Measurements from ENCODE around the gene ADO. TPM values are rescaled to one million over a fixed set of nuclear protein-coding genes. Genes with fewer than 3 reads are reported as not detected.

ADO gene
- 10 to 100 TPM; 11.6 to 31.6 (median 27.1) TPM for total RNA-seq

DNA sequence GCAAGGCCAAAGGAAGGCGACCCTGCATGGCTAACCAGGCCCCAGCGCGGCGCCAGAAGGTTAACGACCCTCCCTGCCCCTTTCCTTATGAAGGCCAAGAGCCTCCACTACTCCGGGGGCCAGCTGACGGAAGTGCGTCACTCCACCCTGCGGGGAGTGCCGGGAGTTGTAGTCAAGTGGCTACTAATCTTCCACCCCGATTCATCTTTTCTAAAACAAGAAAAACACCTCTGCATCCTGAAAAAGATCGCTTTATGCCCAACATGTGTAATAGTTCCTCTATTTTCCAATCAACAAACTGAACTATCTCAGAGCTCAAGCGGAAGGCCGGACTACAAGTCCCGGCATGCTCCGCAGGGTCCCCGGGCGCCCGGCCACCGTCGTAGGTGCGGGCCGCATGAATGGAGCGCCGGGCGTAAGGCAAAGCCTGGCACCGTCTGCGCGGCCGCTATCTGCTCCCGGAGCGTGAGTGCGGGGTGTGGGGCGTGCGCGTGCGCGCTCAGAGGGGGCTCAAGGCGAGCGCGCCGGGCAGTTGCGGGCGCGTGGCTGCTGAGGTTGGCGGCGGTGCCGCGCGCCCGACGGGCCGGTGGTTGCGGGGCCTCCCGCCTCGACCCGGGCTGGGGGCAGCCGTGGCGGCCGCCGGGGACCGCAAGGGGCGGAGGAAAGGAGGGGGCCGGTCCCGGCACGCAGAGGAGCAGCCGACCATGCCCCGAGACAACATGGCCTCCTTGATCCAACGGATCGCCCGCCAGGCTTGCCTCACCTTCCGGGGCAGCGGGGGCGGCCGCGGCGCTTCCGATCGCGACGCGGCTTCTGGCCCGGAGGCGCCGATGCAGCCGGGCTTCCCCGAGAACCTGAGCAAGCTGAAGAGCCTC, at the start of gene ADO:
TSS of gene ADO (plus strand) at position 365 of the 875 bp plus-strand sequence. CDS start at position 705, 340 bp downstream.
- in situ Hi-C loops (cut with MboI; ENCODE audit: low sequenced_read_pairs in 4 of 4) (loop anchor here in 3 of 4 donors (25.0 kb wide), 2 partner anchors 308 to 333 kb away; partner anchors contain the start of gene NRBF2 (in 1 of the 3)), intact Hi-C loops (cut with DNase I; ENCODE audit: low total_unique reads) (loop anchor here (1.0 to 10.0 kb wide), 4 partner anchors 12 to 910 kb away; partner anchors contain the start of genes ARID5B and EGR2)
- peaks cover 31 to 39% of the 10 kb centered on the region in 2 donors for H3K4me1 ChIP-seq
- ATAC-seq (peak; percentile 93), DNase-seq (peak; percentile 75 to 88)
- no peaks in the 10 kb centered on the region for H3K9me3 ChIP-seq
- no peaks in the 10 kb centered on the region for H3K36me3 ChIP-seq
- H3K27ac ChIP-seq: peak within 1 kb of the TSS; percentile 86 to 98 (median 95)
- peak within 1 kb of the TSS; percentile 69 to 86 (median 78) for H3K4me3 ChIP-seq
- TF ChIP-seq, protein P1, sequence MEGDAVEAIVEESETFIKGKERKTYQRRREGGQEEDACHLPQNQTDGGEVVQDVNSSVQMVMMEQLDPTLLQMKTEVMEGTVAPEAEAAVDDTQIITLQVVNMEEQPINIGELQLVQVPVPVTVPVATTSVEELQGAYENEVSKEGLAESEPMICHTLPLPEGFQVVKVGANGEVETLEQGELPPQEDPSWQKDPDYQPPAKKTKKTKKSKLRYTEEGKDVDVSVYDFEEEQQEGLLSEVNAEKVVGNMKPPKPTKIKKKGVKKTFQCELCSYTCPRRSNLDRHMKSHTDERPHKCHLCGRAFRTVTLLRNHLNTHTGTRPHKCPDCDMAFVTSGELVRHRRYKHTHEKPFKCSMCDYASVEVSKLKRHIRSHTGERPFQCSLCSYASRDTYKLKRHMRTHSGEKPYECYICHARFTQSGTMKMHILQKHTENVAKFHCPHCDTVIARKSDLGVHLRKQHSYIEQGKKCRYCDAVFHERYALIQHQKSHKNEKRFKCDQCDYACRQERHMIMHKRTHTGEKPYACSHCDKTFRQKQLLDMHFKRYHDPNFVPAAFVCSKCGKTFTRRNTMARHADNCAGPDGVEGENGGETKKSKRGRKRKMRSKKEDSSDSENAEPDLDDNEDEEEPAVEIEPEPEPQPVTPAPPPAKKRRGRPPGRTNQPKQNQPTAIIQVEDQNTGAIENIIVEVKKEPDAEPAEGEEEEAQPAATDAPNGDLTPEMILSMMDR (IDR thresholded peaks at IDR 0.05 in 4 of 5, conservative IDR thresholded peaks at IDR 0.05 in 1 of 5): no peak
- TF ChIP-seq POLR2A (IDR thresholded peaks at IDR 0.05): peak; percentile 72 to 82
- peaks cover 0 to 3% (median 0%) of the 10 kb centered on the region in 3 donors for H3K27me3 ChIP-seq

DNA sequence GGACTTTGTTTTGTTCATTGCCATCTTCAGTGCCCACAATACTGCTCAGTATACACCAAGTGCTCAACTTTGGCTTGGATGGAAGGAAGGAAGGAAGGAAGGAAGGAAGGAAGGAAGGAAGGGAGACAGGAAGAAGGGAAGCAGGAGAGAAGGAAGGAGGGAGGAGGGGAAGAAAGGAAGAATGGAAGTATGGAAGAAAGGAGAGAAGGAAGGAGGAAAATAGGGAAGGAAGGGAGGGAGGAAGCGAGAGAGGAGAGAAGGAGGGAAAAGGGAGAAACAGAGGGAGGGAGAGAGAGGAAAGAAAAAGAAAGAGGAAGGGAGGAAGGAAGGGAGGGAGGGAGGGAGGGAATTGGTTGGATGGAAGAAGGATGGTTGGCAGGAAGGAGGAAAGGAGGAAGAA, 49.6 kb upstream of the ADO start:
- no peak overlapping the region for H3K27ac ChIP-seq
- intact Hi-C loops (cut with DNase I; ENCODE audit: low total_unique reads): no loop called here
- no peaks in the 10 kb centered on the region for H3K9me3 ChIP-seq
- ATAC-seq (no peak), DNase-seq (no peak)
- no peaks in the 10 kb centered on the region for H3K36me3 ChIP-seq
- in situ Hi-C loops (cut with MboI; ENCODE audit: low sequenced_read_pairs in 4 of 4): no loop called here
- no peak for TF ChIP-seq POLR2A (IDR thresholded peaks at IDR 0.05)
- TF ChIP-seq, protein P1 (IDR thresholded peaks at IDR 0.05 in 4 of 5, conservative IDR thresholded peaks at IDR 0.05 in 1 of 5): no peak
- peaks cover 0 to 4% of the 10 kb centered on the region in 2 donors for H3K4me1 ChIP-seq
- H3K4me3 ChIP-seq: no peak overlapping the region
- H3K27me3 ChIP-seq: no peaks in the 10 kb centered on the region

DNA sequence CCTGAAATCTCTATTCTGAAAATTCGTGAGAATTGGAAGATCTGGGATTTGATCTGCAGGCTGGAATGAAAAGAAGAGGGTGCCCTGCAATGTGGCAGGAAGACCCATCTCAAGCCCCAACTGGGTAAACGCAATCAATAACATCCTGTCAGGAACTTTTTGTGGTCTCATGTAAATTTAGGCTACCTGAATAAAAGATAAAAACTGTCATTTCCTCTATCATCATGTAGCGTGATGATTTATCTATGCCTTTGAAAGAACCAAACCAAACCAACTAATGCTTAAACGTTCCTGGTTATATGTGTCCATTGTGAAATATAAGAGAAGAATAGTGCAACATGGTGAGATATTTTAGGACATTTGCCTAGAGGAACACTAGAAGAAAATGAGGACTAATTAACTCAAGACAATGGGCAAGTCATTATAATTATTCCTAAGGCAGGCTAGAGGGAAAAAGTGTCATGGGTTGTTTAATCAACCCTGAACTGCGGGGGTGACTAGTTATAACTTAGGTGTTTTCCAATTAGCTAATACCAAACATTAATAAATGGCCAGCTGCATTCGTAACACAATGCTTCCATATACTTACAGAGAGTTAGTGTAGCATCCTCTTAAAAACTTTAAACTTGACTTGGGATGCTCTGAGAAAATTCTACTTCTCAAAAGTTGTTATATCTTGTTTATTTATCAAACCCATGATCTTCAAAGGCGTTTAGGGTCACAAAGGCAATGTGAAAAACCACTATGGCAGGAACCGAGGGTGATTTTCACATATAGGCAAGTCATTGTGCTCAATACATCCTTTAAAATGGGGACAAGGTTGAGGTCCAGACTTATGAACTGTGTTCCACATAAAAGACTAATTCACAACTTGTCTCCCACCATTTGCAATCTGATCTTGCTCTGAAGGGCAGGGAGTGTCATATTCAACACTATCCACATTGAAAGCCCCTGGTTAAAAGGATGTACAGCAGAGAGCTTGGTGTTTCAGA, 48.6 kb upstream of the ADO start:
- Histone ChIP-seq H3K27me3 (no peaks in the 10 kb centered on the region), H3K27ac (no peak overlapping the region), H3K36me3 (no peaks in the 10 kb centered on the region), H3K4me1 (peaks cover 0 to 7% of the 10 kb centered on the region in 2 donors), H3K9me3 (no peaks in the 10 kb centered on the region), H3K4me3 (no peak overlapping the region)
- TF ChIP-seq, protein P1 (IDR thresholded peaks at IDR 0.05 in 4 of 5, conservative IDR thresholded peaks at IDR 0.05 in 1 of 5): no peak
- no peak for TF ChIP-seq POLR2A (IDR thresholded peaks at IDR 0.05)
- in situ Hi-C loops (cut with MboI; ENCODE audit: low sequenced_read_pairs in 4 of 4) (no loop called here), intact Hi-C loops (cut with DNase I; ENCODE audit: low total_unique reads) (no loop called here)
- DNase-seq (no peak), ATAC-seq (no peak)

DNA sequence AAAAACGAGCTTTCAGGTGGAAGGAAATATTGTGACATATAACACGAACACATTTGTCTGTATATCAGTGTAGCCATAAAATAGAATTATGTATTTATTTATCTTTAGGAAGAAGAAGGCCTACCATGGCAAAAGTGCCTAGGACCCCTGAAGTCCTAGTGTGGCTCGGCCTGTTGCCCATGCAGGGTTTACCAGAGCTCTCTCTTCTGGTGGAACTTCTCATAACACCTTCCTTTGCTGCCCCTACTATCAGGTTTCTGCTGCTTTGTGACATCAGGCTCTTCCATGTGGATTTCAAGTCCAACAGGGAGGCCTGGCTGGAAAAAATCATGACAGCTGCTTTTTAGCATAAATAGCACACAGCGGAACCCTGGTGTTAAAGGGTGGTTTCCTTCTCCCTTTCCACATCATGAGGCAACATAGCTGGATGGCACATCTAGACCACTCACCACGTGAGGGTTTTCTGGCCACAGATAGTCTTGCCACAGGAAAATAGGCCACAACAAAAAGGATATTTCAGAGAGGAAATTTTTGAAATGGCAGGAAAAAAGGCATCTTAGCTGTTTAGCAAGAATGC, 44.8 kb upstream of the ADO start:
- no peaks in the 10 kb centered on the region for H3K9me3 ChIP-seq
- ATAC-seq (no peak), DNase-seq (peak in 1 of 2 donors; percentile 18)
- no peak overlapping the region for H3K4me3 ChIP-seq
- H3K27me3 ChIP-seq: no peaks in the 10 kb centered on the region
- no peak for TF ChIP-seq POLR2A (IDR thresholded peaks at IDR 0.05)
- TF ChIP-seq, protein P1 (IDR thresholded peaks at IDR 0.05 in 4 of 5, conservative IDR thresholded peaks at IDR 0.05 in 1 of 5): no peak
- intact Hi-C loops (cut with DNase I; ENCODE audit: low total_unique reads): loop anchor here (5.0 kb wide), 2 partner anchors 43 to 58 kb away; partner anchors contain the start of genes ADO and EGR2
- H3K4me1 ChIP-seq: peaks cover 4 to 27% of the 10 kb centered on the region in 2 donors
- peak overlapping the region in 3 of 4 donors; percentile 9 to 47 (median 31) for H3K27ac ChIP-seq
- H3K36me3 ChIP-seq: no peaks in the 10 kb centered on the region
- in situ Hi-C loops (cut with MboI; ENCODE audit: low sequenced_read_pairs in 4 of 4): no loop called here
